H1 (cell line): ENCODE measurements around the gene NOD2. TPM values are rescaled to one million over a fixed set of nuclear protein-coding genes. Genes with fewer than 3 reads are reported as not detected.

Experiments
- CTCF ChIA-PET: fragments of 300-600 bp; sonication (Branson Sonifier 250); formaldehyde crosslinking; loops from one replicate; lab custom pipeline; 2021; ENCODE audit not compliant: partially characterized antibody; lab: Charles Lee
- POLR2A ChIA-PET: fragments of 300-600 bp; sonication (Branson Sonifier 250); formaldehyde crosslinking; loops from one replicate; lab custom pipeline; 2021; ENCODE audit warnings: inconsistent platforms; ENCODE audit not compliant: partially characterized antibody; lab: Charles Lee
- DNase-seq, 2 experiments: peaks; one replicate each; pipeline versions ENCODE4 v3.0.0 to v3.0.0-alpha.2; 2010 to 2022; ENCODE audit warnings: low spot score in 2 of 2, low read depth in 1 of 2, mixed read lengths in 1 of 2
- FAIRE-seq: peaks from 2 replicates; lab custom pipeline; 2011; peaks lifted over from hg19 to GRCh38; lab: Jason Lieb, UNC
- H2AFZ ChIP-seq: 2 replicates; pipeline ENCODE4 v1.8.1; 2012; ENCODE audit warnings: low read length, inconsistent platforms
- H2AK5ac ChIP-seq: 2 replicates; pipeline ENCODE4 v1.6.1; 2013; ENCODE audit warnings: low read depth, low read length
- H2BK120ac ChIP-seq: replicated peaks from 2 replicates; pipeline ENCODE3; 2013; ENCODE audit warnings: low read depth, low read length, inconsistent platforms
- H2BK12ac ChIP-seq: 2 replicates; pipeline ENCODE4 v1.6.1; 2013; ENCODE audit warnings: low read depth, low read length
- H2BK15ac ChIP-seq: 2 replicates; pipeline ENCODE4 v1.6.1; 2013; ENCODE audit warnings: low read length
- H2BK20ac ChIP-seq: 2 replicates; pipeline ENCODE4 v1.6.1; 2013; ENCODE audit warnings: low read length
- H2BK5ac ChIP-seq: 2 replicates; pipeline ENCODE4 v1.6.1; 2013; ENCODE audit warnings: low read depth, low read length
- H3K14ac ChIP-seq: 2 replicates; pipeline ENCODE4 v1.6.1; 2013; ENCODE audit warnings: inconsistent platforms; ENCODE audit not compliant: insufficient read length
- H3K18ac ChIP-seq: 2 replicates; pipeline ENCODE4 v1.6.1; 2013; ENCODE audit warnings: low read length; ENCODE audit errors: extremely low read depth
- H3K23ac ChIP-seq: 2 replicates; pipeline ENCODE4 v1.6.1; 2013; ENCODE audit warnings: inconsistent platforms; ENCODE audit not compliant: insufficient read length
- H3K23me2 ChIP-seq: 2 replicates; pipeline ENCODE4 v1.6.1; 2013; ENCODE audit warnings: low read depth, low read length
- H3K27ac ChIP-seq: 2 replicates; pipeline ENCODE4 v1.6.1; 2011; ENCODE audit warnings: low read depth, low read length, inconsistent platforms
- H3K27me3 ChIP-seq, 4 experiments: replicated peaks in 1 of 4; 1 replicate in 1 of 4; 2 replicates in 3 of 4; pipeline versions ENCODE4 v1.6.1 to v1.8.1; 2011 to 2013; ENCODE audit warnings: low read length in 3 of 4, mild to moderate bottlenecking in 3 of 4, inconsistent platforms in 2 of 4, mixed read lengths in 2 of 4, moderate library complexity in 1 of 4; ENCODE audit not compliant: control insufficient read depth in 3 of 4, insufficient read depth in 3 of 4; ENCODE audit errors: extremely low read depth in 1 of 4
- H3K36me3 ChIP-seq, 4 experiments: 2 replicates each; pipeline versions ENCODE4 v1.6.1 to v1.8.1; 2011 to 2013; ENCODE audit warnings: mild to moderate bottlenecking in 4 of 4, low read length in 3 of 4, moderate library complexity in 2 of 4, control low read depth in 1 of 4, inconsistent platforms in 1 of 4; ENCODE audit not compliant: insufficient read depth in 4 of 4, control insufficient read depth in 2 of 4
- H3K4ac ChIP-seq: replicated peaks from 2 replicates; pipeline ENCODE3; 2013; ENCODE audit warnings: low read length, low read depth, mixed read lengths, inconsistent platforms; ENCODE audit not compliant: insufficient read length
- H3K4me1 ChIP-seq, 4 experiments: replicated peaks in 1 of 4; 1 replicate in 1 of 4; 2 replicates in 3 of 4; pipeline versions ENCODE4 v1.6.1 to v1.8.1; 2011 to 2013; ENCODE audit warnings: low read length in 3 of 4, inconsistent platforms in 2 of 4, mixed read lengths in 1 of 4; ENCODE audit not compliant: insufficient read depth in 4 of 4, control insufficient read depth in 3 of 4
- H3K4me2 ChIP-seq, 2 experiments: 2 replicates each; pipeline versions ENCODE4 v1.6.1 to v1.8.1; 2011 to 2013; ENCODE audit warnings: low read depth in 2 of 2, low read length in 2 of 2, control low read depth in 1 of 2, inconsistent platforms in 1 of 2, mild to moderate bottlenecking in 1 of 2; ENCODE audit not compliant: insufficient read depth in 1 of 2
- H3K4me3 ChIP-seq, 4 experiments: fragments of 200-600, 300-600 bp in 1 of 4; sonication (generic), shearing (Covaris generic), sonication (Bioruptor Twin) in 1 of 4; 2 replicates each; pipeline versions ENCODE4 v1.5.1 to v1.8.1; 2011 to 2016; ENCODE audit warnings: low read length in 4 of 4, low read depth in 3 of 4, control low read depth in 2 of 4, inconsistent platforms in 2 of 4, mild to moderate bottlenecking in 2 of 4, mixed read lengths in 1 of 4, moderate library complexity in 1 of 4; ENCODE audit not compliant: insufficient read depth in 2 of 4; ENCODE audit errors: extremely low read depth in 1 of 4
- H3K56ac ChIP-seq: replicated peaks from 2 replicates; pipeline ENCODE3; 2013; ENCODE audit warnings: low read depth, mild to moderate bottlenecking, mixed read lengths, low read length, inconsistent platforms; ENCODE audit not compliant: insufficient read length
- H3K79me1 ChIP-seq: 2 replicates; pipeline ENCODE4 v1.6.1; 2013; ENCODE audit warnings: low read depth, low read length, control low read depth
- H3K79me2 ChIP-seq, 2 experiments: 2 replicates each; pipeline versions ENCODE4 v1.6.1 to v1.8.1; 2012 to 2013; ENCODE audit warnings: low read length in 2 of 2, mild to moderate bottlenecking in 2 of 2, inconsistent platforms in 1 of 2; ENCODE audit not compliant: insufficient read depth in 2 of 2, control insufficient read depth in 1 of 2
- H3K9ac ChIP-seq, 4 experiments: replicated peaks in 1 of 4; 1 replicate in 1 of 4; 2 replicates in 3 of 4; pipeline versions ENCODE4 v1.6.1 to v1.8.1; 2011 to 2013; ENCODE audit warnings: low read depth in 3 of 4, low read length in 3 of 4, control low read depth in 2 of 4, mild to moderate bottlenecking in 2 of 4, moderate library complexity in 2 of 4, inconsistent platforms in 1 of 4; ENCODE audit errors: extremely low read depth in 1 of 4
- H3K9me3 ChIP-seq, 2 experiments: 2 replicates each; pipeline versions ENCODE4 v1.6.1 to v1.8.1; 2012 to 2013; ENCODE audit warnings: mild to moderate bottlenecking in 2 of 2, moderate library complexity in 2 of 2, control low read depth in 1 of 2, inconsistent platforms in 1 of 2, low read depth in 1 of 2, low read length in 1 of 2, mixed read lengths in 1 of 2; ENCODE audit not compliant: insufficient read depth in 2 of 2
- H4K20me1 ChIP-seq, 2 experiments: replicated peaks in 1 of 2; 2 replicates each; pipeline versions ENCODE3 to v1.8.1; 2011 to 2013; ENCODE audit warnings: inconsistent platforms in 2 of 2, low read length in 2 of 2, mild to moderate bottlenecking in 1 of 2; ENCODE audit not compliant: insufficient read depth in 2 of 2, control insufficient read depth in 1 of 2
- H4K5ac ChIP-seq: 2 replicates; pipeline ENCODE4 v1.6.1; 2013; ENCODE audit warnings: low read length, low read depth, mixed read lengths, inconsistent platforms; ENCODE audit not compliant: insufficient read length
- H4K8ac ChIP-seq: 2 replicates; pipeline ENCODE4 v1.8.0; 2013; ENCODE audit warnings: mild to moderate bottlenecking, moderate library complexity, low read length, inconsistent platforms; ENCODE audit not compliant: insufficient read depth; ENCODE audit errors: extremely low read depth
- H4K91ac ChIP-seq: replicated peaks from 2 replicates; pipeline ENCODE3; 2013; ENCODE audit warnings: low read length, mixed read lengths, inconsistent platforms; ENCODE audit not compliant: insufficient read length
- BRCA1 ChIP-seq: IDR thresholded peaks from 2 replicates; pipeline ENCODE4 v1.6.1; 2012; ENCODE audit warnings: low read depth, low read length, improper control_type of control experiment
- CBX8 ChIP-seq: fragments of 300-800, 300-1000 bp; sonication (generic); IDR thresholded peaks from 2 replicates; pipeline ENCODE4 v1.7.1; 2016; ENCODE audit warnings: low read depth, low read length, borderline replicate concordance
- CREB1 ChIP-seq: IDR thresholded peaks from 2 replicates; pipeline ENCODE4 v1.6.1; 2012; ENCODE audit warnings: inconsistent platforms
- EP300 ChIP-seq, 2 experiments: IDR thresholded peaks; 1 replicate in 1 of 2; 2 replicates in 1 of 2; pipeline ENCODE4 v1.6.1; 2011 to 2012; ENCODE audit warnings: low read depth in 2 of 2, low read length in 2 of 2, mild to moderate bottlenecking in 2 of 2, borderline replicate concordance in 1 of 2, inconsistent platforms in 1 of 2, moderate library complexity in 1 of 2
- HDAC6 ChIP-seq: IDR thresholded peaks from one replicate; pipeline ENCODE4 v1.7.1; 2012; ENCODE audit warnings: low read depth, mild to moderate bottlenecking, inconsistent platforms, low read length, moderate library complexity
- KDM1A ChIP-seq: fragments of 200-600, 300-600 bp; sonication (generic); IDR thresholded peaks from 2 replicates; pipeline ENCODE4 v1.7.1; 2016; ENCODE audit warnings: mild to moderate bottlenecking, low read length, borderline replicate concordance
- POLR2AphosphoS5 ChIP-seq: IDR thresholded peaks from 2 replicates; pipeline ENCODE4 v1.6.1; 2011; ENCODE audit warnings: low read depth, low read length
- SIRT6 ChIP-seq: IDR thresholded peaks from one replicate; pipeline ENCODE4 v1.7.1; 2012; ENCODE audit warnings: low read length, inconsistent platforms
- TEAD4 ChIP-seq: IDR thresholded peaks from 2 replicates; pipeline ENCODE4 v1.6.1; 2012; ENCODE audit warnings: low read depth, low read length, inconsistent platforms, mixed read lengths
- WGBS, 2 experiments: shearing (Covaris generic) in 1 of 2; methylation state at CpG; one replicate each; pipeline versions ENCODE4 v1.1.6 to v1.1.7; 2013 to 2015; ENCODE audit warnings: low lambda C conversion rate in 2 of 2, mixed read lengths in 2 of 2, inconsistent platforms in 1 of 2, low coverage in 1 of 2, missing lambda C conversion rate in 1 of 2; ENCODE audit not compliant: insufficient replicate concordance in 2 of 2, insufficient coverage in 1 of 2, insufficient read length in 1 of 2; ENCODE audit errors: extremely low coverage in 1 of 2, missing lambda C conversion rate in 1 of 2; 5-methylcytosine and 5-hydroxymethylcytosine counted together
- polyA plus RNA-seq, 7 experiments: library from polyadenylated mRNA; depleted of rRNA in 3 of 7; stranded (reverse) in 5 of 7; unstranded in 2 of 7; fragments of >200 nt in 5 of 7; fragments of 200-250 nt in 2 of 7; gene quantifications; 1 replicate in 5 of 7; 2 replicates in 1 of 7; 4 replicates in 1 of 7; pipeline versions ENCODE4 v1.2.1 to v1.2.3, GENCODE V29; 2011 to 2013; ENCODE audit warnings: missing spikeins in 2 of 7, mixed read lengths in 2 of 7
- total RNA-seq: library from RNA; stranded (reverse); fragmentation: NEBNext Ultra II Directional; extraction: Animal tissue kit (Norgen Biotek cat#: 25700); gene quantifications from 2 replicates; pipeline ENCODE4 v1.2.1, GENCODE V29; 2021
- TF ChIP-seq, protein P1 (sequence below): IDR thresholded peaks from 2 replicates; pipeline ENCODE4 v1.6.1; 2012; ENCODE audit warnings: inconsistent platforms
- TF ChIP-seq, protein P2 (sequence below), 3 experiments: IDR thresholded peaks; 1 replicate in 2 of 3; 2 replicates in 1 of 3; pipeline versions ENCODE4 v1.5.1 to v1.6.1; 2011; ENCODE audit warnings: low read length in 3 of 3, mild to moderate bottlenecking in 3 of 3, inconsistent platforms in 2 of 3, low read depth in 1 of 3, moderate library complexity in 1 of 3; ENCODE audit not compliant: insufficient read depth in 1 of 3; ENCODE audit errors: control extremely low read depth in 1 of 3

NOD2 gene
- total and polyA plus RNA-seq, 2 of the 8 experiments (the other 6 are each of a cell fraction or from before 2014, with no cell fraction given), result 0.37 to 0.42 TPM

DNA sequence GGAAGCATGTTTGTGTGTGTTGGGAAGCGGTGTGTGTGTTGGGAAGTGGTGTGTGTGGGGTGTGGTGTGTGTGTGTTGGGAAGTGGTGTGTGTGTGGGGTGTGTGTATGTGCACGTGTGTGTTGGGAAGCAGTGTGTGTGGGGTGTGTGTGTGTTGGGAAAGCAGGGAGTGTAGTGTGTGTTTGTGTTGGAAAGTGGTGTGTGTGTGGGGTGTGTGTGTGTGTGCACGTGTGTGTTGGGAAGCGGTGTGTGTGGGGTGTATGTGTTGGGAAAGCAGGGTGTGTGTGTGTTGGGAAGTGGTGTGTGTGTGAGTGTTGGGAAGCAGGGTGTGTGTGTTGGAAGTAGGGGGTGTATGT is 785 bp upstream of the NOD2 start:
- H4K5ac ChIP-seq, result no peak overlapping the region
- no peak overlapping the region; the same call in 1 of the 2 replicates for H2BK5ac ChIP-seq
- FAIRE-seq (no peak), DNase-seq (no peak)
- H3K18ac ChIP-seq, result no peak overlapping the region
- no peaks in the 10 kb centered on the region for H3K79me1 ChIP-seq
- peak overlapping the region; percentile 95 for H2AFZ ChIP-seq
- no peak overlapping the region for H4K8ac ChIP-seq
- peaks cover 15% of the 10 kb centered on the region for H3K23me2 ChIP-seq
- H3K4me1 ChIP-seq, result peaks cover 0 to 6% (median 1%) of the 10 kb centered on the region in 4 experiments; a peak in 3 of 7 replicates
- no peaks in the 10 kb centered on the region for H3K79me2 ChIP-seq
- no peaks in the 10 kb centered on the region for H3K9me3 ChIP-seq
- H3K23ac ChIP-seq, result no peak overlapping the region
- H3K56ac ChIP-seq, result peak overlapping the region; percentile 97
- H4K91ac ChIP-seq, result peak overlapping the region; percentile 61
- no peak overlapping the region for H3K27ac ChIP-seq
- POLR2A ChIA-PET, result no interaction called here
- peak overlapping the region; percentile 89 for H2BK12ac ChIP-seq
- peaks cover 0 to 26% (median 23%) of the 10 kb centered on the region in 4 experiments; a peak in 6 of 7 replicates for H3K27me3 ChIP-seq
- peak overlapping the region; percentile 55; the same call in 1 of the 2 replicates for H2AK5ac ChIP-seq
- H3K4me2 ChIP-seq, result peak overlapping the region in 1 of 2 experiments; percentile 89; a peak in 2 of 4 replicates
- peak overlapping the region; percentile 93; the same call in 1 of the 2 replicates for H2BK15ac ChIP-seq
- H2BK20ac ChIP-seq, result no peak overlapping the region
- CTCF ChIA-PET, result no interaction called here
- peaks cover 0 to 7% of the 10 kb centered on the region in 2 experiments for H4K20me1 ChIP-seq
- 92 to 100% methylated on average over 1 to 3 of the region's 4 CpGs for WGBS, 2 experiments
- H3K9ac ChIP-seq, result no peak overlapping the region; a peak in 1 of 7 replicates
- H3K36me3 ChIP-seq, result no peaks in the 10 kb centered on the region
- peak overlapping the region in 1 of 4 experiments; percentile 55; a peak in 1 of 8 replicates for H3K4me3 ChIP-seq
- no peak overlapping the region for H3K14ac ChIP-seq
- no peak overlapping the region for H2BK120ac ChIP-seq
- H3K4ac ChIP-seq, result no peak overlapping the region
- TF ChIP-seq, protein P1, sequence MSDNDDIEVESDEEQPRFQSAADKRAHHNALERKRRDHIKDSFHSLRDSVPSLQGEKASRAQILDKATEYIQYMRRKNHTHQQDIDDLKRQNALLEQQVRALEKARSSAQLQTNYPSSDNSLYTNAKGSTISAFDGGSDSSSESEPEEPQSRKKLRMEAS, result no peak
- no peak for TF ChIP-seq SIRT6
- TF ChIP-seq TEAD4, result no peak
- no peak for TF ChIP-seq POLR2AphosphoS5
- no peak for TF ChIP-seq KDM1A
- no peak for TF ChIP-seq CBX8
- no peak for TF ChIP-seq EP300 (IDR thresholded peaks at IDR 0.05; ENCODE audit: borderline replicate concordance in 1 of 2, low read depth in 2 of 2, low read length in 2 of 2)
- no peak for TF ChIP-seq CREB1
- no peak for TF ChIP-seq HDAC6
- TF ChIP-seq, protein P2, sequence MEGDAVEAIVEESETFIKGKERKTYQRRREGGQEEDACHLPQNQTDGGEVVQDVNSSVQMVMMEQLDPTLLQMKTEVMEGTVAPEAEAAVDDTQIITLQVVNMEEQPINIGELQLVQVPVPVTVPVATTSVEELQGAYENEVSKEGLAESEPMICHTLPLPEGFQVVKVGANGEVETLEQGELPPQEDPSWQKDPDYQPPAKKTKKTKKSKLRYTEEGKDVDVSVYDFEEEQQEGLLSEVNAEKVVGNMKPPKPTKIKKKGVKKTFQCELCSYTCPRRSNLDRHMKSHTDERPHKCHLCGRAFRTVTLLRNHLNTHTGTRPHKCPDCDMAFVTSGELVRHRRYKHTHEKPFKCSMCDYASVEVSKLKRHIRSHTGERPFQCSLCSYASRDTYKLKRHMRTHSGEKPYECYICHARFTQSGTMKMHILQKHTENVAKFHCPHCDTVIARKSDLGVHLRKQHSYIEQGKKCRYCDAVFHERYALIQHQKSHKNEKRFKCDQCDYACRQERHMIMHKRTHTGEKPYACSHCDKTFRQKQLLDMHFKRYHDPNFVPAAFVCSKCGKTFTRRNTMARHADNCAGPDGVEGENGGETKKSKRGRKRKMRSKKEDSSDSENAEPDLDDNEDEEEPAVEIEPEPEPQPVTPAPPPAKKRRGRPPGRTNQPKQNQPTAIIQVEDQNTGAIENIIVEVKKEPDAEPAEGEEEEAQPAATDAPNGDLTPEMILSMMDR (IDR thresholded peaks at IDR 0.05; ENCODE audit: control extremely low read depth in 1 of 3, insufficient read depth in 1 of 3, low read depth in 1 of 3, low read length in 3 of 3), result no peak
- no peak for TF ChIP-seq BRCA1
